Measurements from ENCODE around the gene NSG1. TPM values are rescaled to one million over a fixed set of nuclear protein-coding genes. Genes with fewer than 3 reads are reported as not detected.

Gene NSG1
- total RNA-seq, 4 donors from 2014 or later, result 0.42 to 5.1 (median 2.7) TPM

GRCh38 chr4:4407299-4408131 is 20.6 kb downstream of the NSG1 start:
- no peak for DNase-seq (ENCODE audit: extremely low spot score)
- intact Hi-C loops (cut with DNase I), result no loop called here
- Histone ChIP-seq H3K4me3 (no peak overlapping the region), H3K9me3 (no peaks in the 10 kb centered on the region), H3K4me1 (no peaks in the 10 kb centered on the region), H3K27ac (replicated peaks in 1 of 4) (no peak overlapping the region), H3K27me3 (peaks cover 0 to 61% (median 0%) of the 10 kb centered on the region in 4 donors), H3K36me3 (no peaks in the 10 kb centered on the region)
- no peak for TF ChIP-seq EP300 (IDR thresholded peaks at IDR 0.05)
- TF ChIP-seq POLR2AphosphoS5 (IDR thresholded peaks at IDR 0.05), result no peak
- WGBS, result 78% methylated on average over 15 of the region's 19 CpGs

DNA sequence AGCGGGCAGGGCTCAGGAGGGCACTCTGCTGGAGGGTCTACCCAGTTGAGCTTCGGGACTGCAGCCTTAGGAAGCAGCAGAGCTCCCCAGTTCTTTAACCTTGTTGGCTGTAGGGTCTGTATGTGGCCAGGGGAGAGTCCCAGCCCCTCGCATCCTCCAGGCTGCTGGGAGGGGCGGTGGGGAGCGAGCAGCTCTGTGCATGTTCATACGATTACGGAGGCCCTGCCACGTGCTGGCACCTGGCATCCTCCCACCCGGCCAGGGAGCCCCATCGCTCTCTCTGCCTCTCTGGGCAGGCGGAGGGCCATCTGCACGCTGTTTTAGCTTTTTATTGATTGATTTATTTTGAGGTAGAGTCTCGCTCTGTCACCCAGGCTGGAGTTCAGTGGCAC is 21.2 kb downstream of the NSG1 start:
- TF ChIP-seq EP300 (IDR thresholded peaks at IDR 0.05) (no peak), POLR2A (IDR thresholded peaks at IDR 0.05; ENCODE audit: low read depth) (no peak), CTCF (IDR thresholded peaks at IDR 0.05) (no peak), POLR2AphosphoS5 (IDR thresholded peaks at IDR 0.05) (no peak)
- Histone ChIP-seq H3K9me3 (no peaks in the 10 kb centered on the region), H3K4me3 (no peak overlapping the region), H3K36me3 (no peaks in the 10 kb centered on the region), H3K27me3 (peaks cover 0 to 55% (median 0%) of the 10 kb centered on the region in 4 donors), H3K4me1 (no peaks in the 10 kb centered on the region), H3K27ac (replicated peaks in 1 of 4) (no peak overlapping the region)
- WGBS, result 67% methylated on average over 11 of the region's 13 CpGs
- intact Hi-C loops (cut with DNase I), result no loop called here
- no peak for DNase-seq (ENCODE audit: extremely low spot score)

DNA sequence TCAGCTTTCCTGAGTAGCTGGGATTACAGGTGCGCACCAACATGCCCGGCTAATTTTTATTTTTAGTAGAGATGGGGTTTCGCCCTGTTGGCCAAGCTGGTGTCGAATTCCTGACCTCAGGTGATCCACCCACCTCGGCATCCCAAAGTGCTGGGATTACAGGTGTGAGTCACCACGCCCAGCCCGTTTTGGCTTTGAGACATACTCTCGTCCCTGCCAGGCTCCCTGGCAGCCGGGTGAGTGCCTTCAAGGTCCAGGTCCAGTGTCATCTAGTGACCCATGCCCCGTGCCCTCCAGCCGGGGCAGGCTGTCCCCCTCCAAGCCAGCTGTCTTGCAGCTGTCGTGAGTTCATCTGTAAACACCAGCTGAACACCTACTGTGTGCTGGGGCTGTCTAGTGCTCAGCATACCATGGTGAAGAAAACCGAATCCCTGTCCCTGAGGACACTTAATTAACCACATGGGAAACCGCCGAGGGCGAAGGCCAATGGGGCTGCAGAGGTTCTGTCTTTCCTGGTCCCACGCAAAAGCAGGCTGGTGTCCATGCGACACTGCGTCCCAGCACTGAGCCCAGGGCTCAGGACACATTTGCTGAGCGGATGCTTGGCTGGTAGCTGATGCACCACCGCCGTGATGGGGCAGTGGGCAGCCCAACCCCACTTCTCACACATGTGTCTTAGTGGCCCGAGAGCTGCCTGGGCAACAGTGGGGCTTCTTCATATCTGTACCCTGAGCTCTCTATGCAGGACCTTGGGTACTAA is 21.9 kb downstream of the NSG1 start:
- Histone ChIP-seq H3K36me3 (no peaks in the 10 kb centered on the region), H3K27ac (replicated peaks in 1 of 4) (no peak overlapping the region), H3K4me3 (no peak overlapping the region), H3K4me1 (no peaks in the 10 kb centered on the region), H3K9me3 (no peaks in the 10 kb centered on the region), H3K27me3 (peaks cover 0 to 49% (median 0%) of the 10 kb centered on the region in 4 donors)
- TF ChIP-seq POLR2A (IDR thresholded peaks at IDR 0.05; ENCODE audit: low read depth) (no peak), POLR2AphosphoS5 (IDR thresholded peaks at IDR 0.05) (no peak), EP300 (IDR thresholded peaks at IDR 0.05) (no peak), CTCF (IDR thresholded peaks at IDR 0.05) (no peak)
- WGBS, result 74% methylated on average over 12 of the region's 23 CpGs
- no peak for DNase-seq (ENCODE audit: extremely low spot score)
- intact Hi-C loops (cut with DNase I), result no loop called here

DNA sequence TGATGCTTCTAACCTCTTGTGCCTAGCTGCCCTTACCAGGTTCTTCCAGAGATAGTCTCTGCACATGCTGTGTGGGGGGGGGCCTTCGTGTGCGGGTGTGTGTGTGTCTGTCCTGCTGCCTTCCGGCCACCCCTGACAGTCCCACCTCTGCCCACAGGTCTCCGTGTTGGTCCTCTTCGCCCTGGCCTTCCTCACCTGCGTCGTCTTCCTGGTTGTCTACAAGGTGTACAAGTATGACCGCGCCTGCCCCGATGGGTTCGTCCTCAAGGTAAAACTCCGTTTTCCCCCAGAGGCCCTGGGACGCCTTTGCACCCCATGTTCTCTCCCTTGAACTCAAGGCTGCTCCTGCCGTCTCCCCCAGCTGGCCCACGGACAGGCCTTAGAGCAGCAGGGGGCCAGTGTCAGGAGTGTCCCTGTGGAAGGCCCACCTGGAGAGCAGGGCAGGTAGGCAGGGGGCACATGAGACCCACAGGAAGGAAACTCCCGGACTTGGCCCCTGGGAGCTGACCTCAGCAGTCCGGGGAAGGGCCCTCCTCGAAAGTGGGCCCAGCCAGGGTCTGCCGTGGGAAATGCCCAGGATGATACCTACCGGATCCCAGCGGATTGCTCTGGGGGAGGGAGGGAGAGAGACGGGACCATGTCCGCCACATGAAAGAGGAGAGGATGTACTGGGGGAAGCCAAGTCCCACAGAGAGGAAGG is 22.7 kb downstream of the NSG1 start:
- H3K4me1 ChIP-seq, result no peaks in the 10 kb centered on the region
- H3K27ac ChIP-seq (replicated peaks in 1 of 4), result no peak overlapping the region
- TF ChIP-seq EP300 (IDR thresholded peaks at IDR 0.05) (no peak), POLR2AphosphoS5 (IDR thresholded peaks at IDR 0.05) (no peak), CTCF (IDR thresholded peaks at IDR 0.05) (no peak), POLR2A (IDR thresholded peaks at IDR 0.05; ENCODE audit: low read depth) (no peak)
- no peaks in the 10 kb centered on the region for H3K9me3 ChIP-seq
- no peaks in the 10 kb centered on the region for H3K36me3 ChIP-seq
- H3K4me3 ChIP-seq, result no peak overlapping the region
- 90% methylated on average over 22 of the region's 23 CpGs for WGBS
- intact Hi-C loops (cut with DNase I), result no loop called here
- DNase-seq (ENCODE audit: extremely low spot score), result no peak
- H3K27me3 ChIP-seq, result peaks cover 0 to 42% (median 0%) of the 10 kb centered on the region in 4 donors

GRCh38 chr4:4410271-4410670 is 23.4 kb downstream of the NSG1 start:
- peaks cover 0 to 1% (median under 1%) of the 10 kb centered on the region in 4 donors for H3K36me3 ChIP-seq
- H3K4me1 ChIP-seq, result no peaks in the 10 kb centered on the region
- WGBS, result 86% methylated on average over 15 of the region's 15 CpGs
- H3K27ac ChIP-seq (replicated peaks in 1 of 4), result no peak overlapping the region
- DNase-seq (ENCODE audit: extremely low spot score), result no peak
- H3K27me3 ChIP-seq, result peaks cover 0 to 35% (median 0%) of the 10 kb centered on the region in 4 donors
- TF ChIP-seq CTCF (IDR thresholded peaks at IDR 0.05) (no peak), POLR2A (IDR thresholded peaks at IDR 0.05; ENCODE audit: low read depth) (no peak), POLR2AphosphoS5 (IDR thresholded peaks at IDR 0.05) (no peak), EP300 (IDR thresholded peaks at IDR 0.05) (no peak)
- no peak overlapping the region for H3K4me3 ChIP-seq
- intact Hi-C loops (cut with DNase I), result no loop called here
- no peaks in the 10 kb centered on the region for H3K9me3 ChIP-seq
